ENCODE results near the gene PRH2.

The PRH2 gene

GRCh38 chr12:10928746-10929286, at the start of gene PRH2:
PRH2 (plus strand) TSS chr12:10929236; CDS start chr12:10929274, 38 bp downstream.
- DNase-seq (ENCODE audit: low read depth in 2 of 2) = no peak

DNA sequence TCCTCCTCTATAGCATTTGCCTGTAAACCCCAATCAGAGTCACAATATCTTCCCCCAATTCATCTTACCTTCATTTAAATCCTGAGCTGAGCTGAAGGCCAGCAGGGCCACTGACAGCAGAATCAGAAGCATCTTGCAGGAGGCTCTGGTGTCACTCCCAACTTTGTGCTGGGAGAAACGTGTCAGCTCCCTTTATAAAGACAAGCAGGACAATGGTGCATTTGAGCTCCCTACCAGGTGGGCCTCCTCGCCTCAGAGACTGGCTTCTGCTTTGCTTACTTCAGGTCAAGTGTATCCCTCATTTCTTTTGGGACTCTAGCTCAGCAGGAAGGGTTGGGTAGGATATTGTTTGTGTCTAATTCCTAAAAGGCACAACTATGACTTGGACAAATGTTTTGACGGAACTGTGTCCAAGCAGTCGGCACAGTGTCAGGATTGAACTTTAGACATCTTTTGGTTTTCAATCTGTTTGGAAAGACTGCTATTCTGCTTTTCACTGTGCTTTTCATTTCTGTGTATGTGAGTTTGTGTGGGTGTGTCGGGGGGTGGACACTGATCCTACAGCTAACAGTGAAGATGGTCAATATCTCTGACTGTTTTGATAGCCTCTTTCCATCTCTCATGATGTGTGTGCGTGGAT, 44.8 kb upstream of the PRH2 start, which contains the start of gene PRH1:
Gene PRH1 (minus strand): TSS at position 170 of the 640 bp plus-strand sequence. CDS start 38 bp downstream, at position 132.
- DNase-seq (ENCODE audit: low read depth in 2 of 2) = no peak

GRCh38 chr12:10889226-10889625, 39.8 kb upstream of the PRH2 start:
- no peak for DNase-seq (ENCODE audit: low read depth in 2 of 2)

DNA sequence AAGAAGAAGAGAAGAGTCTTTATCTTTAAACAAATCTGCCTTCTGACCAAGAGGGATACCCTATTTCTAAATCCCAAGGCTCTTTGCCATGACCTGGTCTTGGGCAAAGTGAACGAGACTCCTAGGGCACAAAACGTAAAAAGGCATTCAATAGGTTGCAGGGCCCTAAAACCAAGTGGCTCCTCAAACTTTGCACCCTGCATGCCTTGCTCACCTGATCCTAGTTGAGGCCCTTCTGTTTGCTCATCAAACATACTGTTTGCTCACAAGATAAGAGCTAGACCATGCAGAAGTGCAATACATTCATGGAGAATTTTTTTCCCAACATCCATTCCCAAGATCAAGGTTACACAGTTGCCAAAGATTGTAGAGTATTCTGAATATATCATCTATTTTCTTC, 37.1 kb upstream of the PRH2 start:
- DNase-seq (ENCODE audit: low read depth in 2 of 2) = no peak

DNA sequence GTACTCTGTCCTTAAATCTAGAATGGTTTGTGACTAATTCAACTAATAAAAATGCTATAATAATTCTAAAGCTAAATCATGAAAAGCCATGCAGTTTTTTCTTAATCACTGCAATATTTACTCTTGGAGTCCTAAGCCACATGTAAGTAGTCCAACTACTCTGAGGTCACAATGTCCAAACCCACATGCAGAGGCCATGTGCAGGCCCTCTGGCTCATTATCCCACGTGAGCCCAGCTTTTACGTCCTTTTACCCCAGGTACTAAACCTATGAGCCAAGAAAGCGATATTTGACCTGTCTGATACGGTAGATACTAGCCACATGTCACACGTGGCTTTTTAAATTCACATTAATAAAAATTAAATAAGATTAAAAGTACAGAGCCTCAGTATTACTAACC, 32.2 kb upstream of the PRH2 start:
- DNase-seq (ENCODE audit: low read depth in 2 of 2) = no peak

- DNase-seq (ENCODE audit: low read depth in 2 of 2) = no peak
Measured at GRCh38 chr12:10900530-10900929, 28.5 kb upstream of the PRH2 start.

- DNase-seq (ENCODE audit: low read depth in 2 of 2) = no peak
Measured at GRCh38 chr12:10900972-10901371, 28.1 kb upstream of the PRH2 start.

DNA sequence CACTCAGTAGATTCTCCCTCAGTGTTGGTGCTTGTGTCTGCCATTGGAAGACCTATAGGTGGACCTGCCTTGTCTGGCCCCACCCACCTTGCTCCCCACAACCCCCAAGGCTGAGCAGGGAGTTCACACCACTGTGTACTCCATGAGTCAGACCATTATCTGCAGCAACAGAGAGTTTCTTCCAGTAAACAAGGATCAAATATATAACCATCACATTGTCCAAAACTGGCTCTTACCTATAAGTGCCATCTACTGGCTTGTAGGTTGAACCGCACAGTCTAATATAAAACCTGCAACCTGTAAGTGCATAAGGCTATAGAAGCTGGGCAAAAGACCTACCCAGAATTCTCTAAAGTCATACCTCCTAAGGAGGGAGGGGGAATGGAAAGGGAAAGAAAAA, 27.6 kb upstream of the PRH2 start:
- no peak for DNase-seq (ENCODE audit: low read depth in 2 of 2)

- no peak for DNase-seq (ENCODE audit: low read depth in 2 of 2)
Measured at GRCh38 chr12:10904686-10905085, 24.4 kb upstream of the PRH2 start.

- DNase-seq (ENCODE audit: low read depth in 2 of 2) = no peak
Measured at GRCh38 chr12:10909462-10909861, 19.6 kb upstream of the PRH2 start, which contains the start of gene TAS2R13. TAS2R13 (minus strand) TSS chr12:10909562; CDS start chr12:10909298, 264 bp downstream.

DNA sequence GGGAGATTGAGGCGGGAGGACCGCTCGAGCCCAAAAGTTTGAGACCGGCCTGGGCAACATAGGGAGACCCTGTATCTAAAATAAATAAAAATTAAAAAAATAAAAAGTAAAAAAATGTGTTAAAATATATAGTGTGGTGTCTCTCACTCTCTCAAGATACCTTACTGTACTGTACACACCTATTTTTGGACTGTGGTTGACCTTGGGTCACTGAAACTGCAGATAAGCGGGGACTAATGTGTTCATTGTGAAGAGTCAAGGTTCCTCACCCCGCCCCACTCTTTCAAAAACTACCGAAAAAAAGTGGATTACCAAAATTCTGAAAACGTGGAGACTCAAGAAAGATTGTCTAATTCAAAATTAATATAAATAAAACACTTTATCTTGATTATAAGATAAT, 18.7 kb upstream of the PRH2 start:
- DNase-seq (ENCODE audit: low read depth in 2 of 2) = no peak

DNA sequence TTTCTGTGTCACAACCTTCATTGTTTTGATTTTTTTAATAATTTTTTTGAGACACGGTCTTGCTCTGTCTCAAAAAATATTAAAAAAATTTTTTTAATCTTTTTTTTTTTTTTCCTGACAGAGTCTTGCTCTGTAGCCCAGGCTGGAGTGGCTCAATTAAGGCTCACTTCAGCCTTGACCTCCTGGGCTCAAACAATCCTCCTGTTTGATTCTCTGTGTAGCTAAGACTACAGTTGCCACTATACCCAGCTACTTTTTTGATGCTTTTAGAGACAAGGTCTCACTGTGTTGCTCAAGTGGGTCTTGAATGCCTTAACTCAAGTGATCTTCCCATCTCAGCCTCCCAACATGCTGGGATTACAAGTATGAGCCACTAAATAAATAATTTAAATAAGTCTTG, 9.2 kb upstream of the PRH2 start:
- no peak for DNase-seq (ENCODE audit: low read depth in 2 of 2)

DNA sequence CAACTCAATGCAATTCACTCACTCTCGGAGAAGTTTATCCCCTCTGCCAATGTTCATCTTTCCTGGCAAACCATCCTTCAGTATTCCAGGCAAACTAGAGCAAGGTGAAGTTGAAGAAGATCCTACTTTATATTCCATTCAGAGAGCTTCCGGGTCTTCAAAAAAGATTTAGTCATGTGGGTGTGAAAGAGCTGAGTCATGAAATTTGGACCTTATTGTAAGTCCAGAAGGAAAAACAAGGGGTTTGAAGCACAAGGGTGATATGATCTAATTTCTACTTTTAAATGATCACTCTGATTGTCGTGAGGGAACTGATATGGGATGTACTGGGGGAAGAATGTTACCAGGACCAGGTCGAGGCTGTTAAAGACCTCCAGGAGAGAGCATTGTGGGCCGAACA, 2.8 kb upstream of the PRH2 start:
- DNase-seq (ENCODE audit: low read depth in 2 of 2) = no peak

DNA sequence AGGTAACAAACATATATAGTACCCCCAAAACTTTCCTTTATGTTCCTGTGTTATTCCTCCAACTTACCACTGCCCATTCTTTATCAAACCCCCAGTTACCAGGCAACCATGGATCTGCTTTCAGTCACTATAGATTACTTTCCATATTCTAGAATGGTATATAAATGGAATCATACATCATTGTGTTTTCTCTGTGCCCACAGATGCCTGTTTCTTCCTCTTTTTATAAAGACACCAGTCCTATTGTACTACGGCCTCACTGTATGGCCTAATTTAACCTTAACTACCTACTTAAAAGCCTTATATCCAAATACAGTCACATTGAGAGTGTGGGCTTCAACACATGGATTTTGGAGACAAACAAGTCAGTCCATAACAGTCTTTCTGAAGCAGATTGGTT, 7.5 kb downstream of the PRH2 start:
- DNase-seq (ENCODE audit: low read depth in 2 of 2) = no peak

GRCh38 chr12:10939163-10939562, 10.1 kb downstream of the PRH2 start, which contains the start of gene TAS2R14:
TAS2R14 (minus strand) TSS chr12:10939263; CDS start chr12:10939207, 56 bp downstream.
- no peak for DNase-seq (ENCODE audit: low read depth in 2 of 2)

DNA sequence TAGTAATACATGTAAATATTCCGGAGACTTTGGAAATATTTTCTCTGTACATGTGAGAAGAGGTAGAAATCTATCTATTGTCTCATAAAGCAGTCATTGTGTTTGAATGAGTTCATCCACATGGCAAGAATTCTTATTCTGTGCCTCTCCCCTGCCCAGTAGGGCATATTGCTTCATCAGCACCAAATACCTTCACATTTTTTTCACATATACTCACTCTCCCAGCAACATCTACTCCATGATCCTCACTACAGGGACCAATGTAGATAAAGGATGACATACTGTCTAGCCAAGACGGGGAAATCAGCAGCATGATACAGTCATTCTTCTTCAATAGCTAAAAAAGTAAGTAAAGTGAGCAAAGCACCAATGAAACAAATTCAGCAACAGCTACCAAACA, 11.4 kb downstream of the PRH2 start:
- no peak for DNase-seq (ENCODE audit: low read depth in 2 of 2)

DNA sequence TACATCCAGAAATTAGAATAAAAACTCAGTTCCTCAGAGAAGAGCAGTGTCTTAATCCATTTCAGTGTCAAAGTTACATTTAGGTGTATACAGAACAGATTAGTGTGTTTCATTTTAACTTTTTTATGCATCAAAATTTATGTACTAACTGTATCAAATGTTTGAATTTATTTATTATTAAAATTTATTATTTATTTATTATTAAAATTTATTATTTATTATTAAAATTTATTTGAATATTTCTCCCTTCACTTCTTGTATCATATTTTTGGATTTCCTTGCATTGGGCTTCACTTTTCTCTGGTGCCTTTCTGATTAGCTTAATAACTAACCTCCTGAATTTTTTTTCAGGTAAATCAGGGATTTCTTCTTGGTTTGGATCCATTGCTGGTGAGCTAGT, 12.3 kb downstream of the PRH2 start:
- no peak for DNase-seq (ENCODE audit: low read depth in 2 of 2)

DNA sequence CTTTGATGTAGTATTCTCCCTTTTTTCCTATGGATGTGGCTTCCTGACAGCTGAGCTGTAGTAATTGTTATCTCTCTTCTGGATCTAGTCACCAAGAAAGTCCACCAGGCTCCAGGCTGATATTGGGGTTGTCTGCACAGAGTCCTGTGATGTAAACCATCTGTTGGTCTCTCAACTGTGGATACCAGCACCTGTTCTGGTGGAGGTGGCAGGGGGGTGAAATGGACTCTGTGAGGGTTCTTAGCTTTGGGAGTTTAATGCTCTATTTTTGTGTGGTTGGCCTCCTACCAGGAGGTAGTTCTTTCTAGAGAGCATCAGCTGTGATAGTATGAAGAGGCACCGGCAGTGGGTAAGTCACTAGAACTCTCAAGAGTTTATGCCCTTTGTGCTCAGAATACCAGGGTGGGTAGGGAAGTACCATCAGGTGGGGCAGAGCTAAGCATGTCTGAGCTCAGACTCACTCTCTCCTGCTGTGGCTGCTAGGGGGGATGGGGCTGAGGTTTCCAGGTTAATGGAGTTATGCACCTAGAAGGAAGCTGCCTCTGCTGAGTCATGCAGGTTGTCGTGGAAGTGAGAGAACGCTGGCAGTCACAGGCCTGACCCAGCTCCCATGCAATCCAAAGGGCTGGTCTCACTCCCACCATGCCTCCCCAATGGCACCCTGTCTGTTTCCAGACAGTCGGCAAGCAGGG, 13.0 kb downstream of the PRH2 start:
- DNase-seq (ENCODE audit: low read depth in 2 of 2) = no peak

GRCh38 chr12:10943167-10943566, 14.1 kb downstream of the PRH2 start:
- no peak for DNase-seq (ENCODE audit: low read depth in 2 of 2)

DNA sequence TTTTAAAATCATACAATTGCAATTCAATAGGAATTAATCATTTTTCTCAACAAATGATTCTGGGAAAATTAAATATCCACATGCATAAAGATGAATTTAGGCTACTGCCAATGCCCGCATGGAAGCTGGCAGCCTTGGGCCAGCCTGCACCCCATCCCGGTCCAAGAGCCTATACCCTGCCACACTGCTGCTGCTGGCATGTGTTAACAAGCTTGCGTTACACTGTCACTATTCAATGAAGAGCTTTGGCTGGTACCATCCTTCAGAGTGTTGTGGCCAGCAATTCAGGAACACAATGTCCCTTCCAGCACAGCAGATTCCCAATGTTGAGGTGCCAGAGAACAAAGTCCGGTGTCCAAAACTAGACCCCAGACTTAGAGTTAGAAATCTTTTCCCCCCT, 23.6 kb downstream of the PRH2 start:
- DNase-seq (ENCODE audit: low read depth in 2 of 2) = no peak

DNA sequence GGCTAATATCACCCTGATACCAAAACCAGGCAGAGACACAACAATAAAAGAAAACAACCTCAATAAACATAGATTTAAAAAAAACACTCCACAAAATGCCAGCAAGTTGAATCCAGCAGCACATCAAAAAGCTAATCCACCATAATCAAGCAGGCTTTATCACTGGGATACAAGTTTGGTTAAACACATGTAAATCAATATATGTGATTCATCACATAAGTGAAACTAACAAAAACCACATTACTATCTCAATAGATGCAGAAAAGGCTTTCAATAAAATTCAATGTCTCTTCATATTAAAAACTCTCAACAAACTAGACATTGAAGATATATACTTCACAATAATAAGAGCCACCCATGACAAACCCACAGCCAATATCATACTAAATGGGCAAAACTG, 27.0 kb downstream of the PRH2 start:
- DNase-seq (ENCODE audit: low read depth in 2 of 2) = no peak

- DNase-seq (ENCODE audit: low read depth in 2 of 2) = no peak
Measured at GRCh38 chr12:10957741-10958140, 28.7 kb downstream of the PRH2 start.

- no peak for DNase-seq (ENCODE audit: low read depth in 2 of 2)
Measured at GRCh38 chr12:10959804-10960203, 30.8 kb downstream of the PRH2 start.

Data from stimulated activated CD8-positive, alpha-beta memory T cell treated with anti-CD3 and anti-CD28 coated beads, Interleukin-15, amount 100 ng/mL, for 48 hours (primary cell).